Neural cell (in vitro differentiated cells): ENCODE results near the gene CLDN24.

Experiments used
- CTCF ChIP-seq: fragments of 450-650 bp; IDR thresholded peaks from 2 replicates; pipeline ENCODE4 v1.5.1; 2014; ENCODE audit warnings: antibody characterized with exemption, mild to moderate bottlenecking, moderate library complexity; ENCODE audit not compliant: poor library complexity, severe bottlenecking
- EP300 ChIP-seq: fragments of 450-650 bp; conservative IDR thresholded peaks from 2 replicates; pipeline ENCODE4 v1.6.1; 2014; ENCODE audit warnings: antibody characterized with exemption, mild to moderate bottlenecking, moderate library complexity; ENCODE audit not compliant: poor library complexity, severe bottlenecking
- EZH2 ChIP-seq: fragments of 200-600, 300-800 bp; shearing (Covaris generic), sonication (generic); IDR thresholded peaks from 2 replicates; pipeline ENCODE4 v1.6.1; 2014; ENCODE audit warnings: antibody characterized with exemption, low read length, borderline replicate concordance, mild to moderate bottlenecking; ENCODE audit not compliant: insufficient read depth, poor library complexity, severe bottlenecking
- RAD21 ChIP-seq: fragments of 450-650 bp; conservative IDR thresholded peaks from 2 replicates; pipeline ENCODE4 v1.6.1; 2014; ENCODE audit warnings: antibody characterized with exemption, mild to moderate bottlenecking, moderate library complexity
- TAF1 ChIP-seq: IDR thresholded peaks from 2 replicates; pipeline ENCODE4 v1.6.1; 2012; ENCODE audit warnings: low read depth

DNA sequence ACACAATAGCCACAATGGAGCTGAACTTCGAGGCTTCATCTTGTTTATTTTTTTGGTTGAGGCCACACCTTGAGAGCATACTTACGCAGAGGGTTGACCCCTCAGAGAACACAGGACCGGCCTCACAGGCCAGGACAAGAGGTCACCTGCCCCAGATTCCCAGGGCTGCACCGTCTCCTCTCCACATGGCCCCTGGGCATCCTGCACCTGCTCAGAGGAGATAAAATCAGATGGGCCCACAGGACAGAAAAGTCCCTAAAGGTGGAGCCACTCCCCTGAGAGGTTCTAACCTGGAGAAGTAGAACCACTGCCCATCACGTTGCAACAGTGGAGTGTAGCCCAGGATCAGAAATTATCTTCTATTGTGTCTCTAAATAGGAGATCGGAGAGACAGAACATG lies 1.1 kb upstream of the CLDN24 start:
- no peak for TF ChIP-seq CTCF
- TF ChIP-seq EZH2, result no peak
- TF ChIP-seq TAF1, result no peak
- no peak for TF ChIP-seq EP300
- no peak for TF ChIP-seq RAD21
